ENCODE data around the gene C4orf50. TPM values are rescaled to one million over a fixed set of nuclear protein-coding genes. Genes with fewer than 3 reads are reported as not detected.

C4orf50 gene
- polyA plus RNA-seq, 1 donor from 2014 or later: 1.6 TPM

DNA sequence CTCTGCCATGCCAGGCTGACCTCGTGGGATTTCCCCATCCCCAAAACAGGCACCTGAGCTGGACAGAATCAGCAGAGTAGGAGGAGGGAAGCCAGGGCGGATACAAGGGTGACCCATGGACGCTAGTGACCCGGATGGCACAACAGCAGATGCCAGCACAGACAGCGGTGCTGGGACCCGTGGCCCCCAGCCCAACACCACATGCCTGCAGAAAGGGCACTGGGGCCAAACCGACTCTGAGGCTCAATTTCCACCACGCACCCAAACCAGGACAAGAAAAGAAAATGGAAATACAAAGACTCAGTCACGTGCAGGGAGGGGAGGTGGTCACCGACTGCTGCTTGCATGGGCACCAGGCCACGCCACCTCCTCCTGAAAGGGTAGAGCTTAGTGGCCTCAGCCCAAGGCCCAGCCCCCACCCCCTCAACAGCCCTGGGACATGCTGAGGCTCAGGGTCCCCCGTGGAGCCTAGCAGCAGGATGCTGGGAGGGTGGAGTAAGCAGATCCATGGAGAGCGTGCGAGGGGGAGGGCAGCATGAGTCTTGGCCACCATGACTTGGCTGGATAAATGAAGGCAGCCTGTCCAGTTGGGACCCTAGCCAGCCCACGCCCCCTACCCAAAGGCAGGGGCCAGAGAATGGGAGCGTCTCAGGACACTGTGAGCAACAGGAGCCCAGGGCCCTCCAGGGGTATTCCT lies 47.7 kb downstream of the C4orf50 start:
- Histone ChIP-seq H3K4me2 (ENCODE audit: low read length) (no peak overlapping the region), H3K9me3 (ENCODE audit: low read length) (no peaks in the 10 kb centered on the region), H3K4me3 (ENCODE audit: low read length) (no peak overlapping the region), H3K36me3 (ENCODE audit: insufficient read depth, low read length) (no peaks in the 10 kb centered on the region), H3K9ac (ENCODE audit: low read length) (no peak overlapping the region), H4K20me1 (ENCODE audit: insufficient read depth) (no peaks in the 10 kb centered on the region), H3K27ac (ENCODE audit: low read length) (no peak overlapping the region), H3F3A (ENCODE audit: insufficient read depth, low read length, poor library complexity, severe bottlenecking) (no peaks in the 10 kb centered on the region), H3K79me2 (replicated peaks; ENCODE audit: insufficient read depth, low read length) (no peaks in the 10 kb centered on the region), H3K9me2 (ENCODE audit: insufficient read depth, low read length) (no peaks in the 10 kb centered on the region), H2AFZ (ENCODE audit: low read depth, low read length) (no peak overlapping the region), H3K27me3 (ENCODE audit: insufficient read depth, low read depth, low read length) (no peaks in the 10 kb centered on the region)
- no peak for TF ChIP-seq POLR2AphosphoS5 (IDR thresholded peaks at IDR 0.05)
- no peak for TF ChIP-seq TAF1 (IDR thresholded peaks at IDR 0.05; ENCODE audit: low read depth)
- TF ChIP-seq SMC3 (conservative IDR thresholded peaks at IDR 0.05; ENCODE audit: poor library complexity): no peak
- TF ChIP-seq, protein P1, sequence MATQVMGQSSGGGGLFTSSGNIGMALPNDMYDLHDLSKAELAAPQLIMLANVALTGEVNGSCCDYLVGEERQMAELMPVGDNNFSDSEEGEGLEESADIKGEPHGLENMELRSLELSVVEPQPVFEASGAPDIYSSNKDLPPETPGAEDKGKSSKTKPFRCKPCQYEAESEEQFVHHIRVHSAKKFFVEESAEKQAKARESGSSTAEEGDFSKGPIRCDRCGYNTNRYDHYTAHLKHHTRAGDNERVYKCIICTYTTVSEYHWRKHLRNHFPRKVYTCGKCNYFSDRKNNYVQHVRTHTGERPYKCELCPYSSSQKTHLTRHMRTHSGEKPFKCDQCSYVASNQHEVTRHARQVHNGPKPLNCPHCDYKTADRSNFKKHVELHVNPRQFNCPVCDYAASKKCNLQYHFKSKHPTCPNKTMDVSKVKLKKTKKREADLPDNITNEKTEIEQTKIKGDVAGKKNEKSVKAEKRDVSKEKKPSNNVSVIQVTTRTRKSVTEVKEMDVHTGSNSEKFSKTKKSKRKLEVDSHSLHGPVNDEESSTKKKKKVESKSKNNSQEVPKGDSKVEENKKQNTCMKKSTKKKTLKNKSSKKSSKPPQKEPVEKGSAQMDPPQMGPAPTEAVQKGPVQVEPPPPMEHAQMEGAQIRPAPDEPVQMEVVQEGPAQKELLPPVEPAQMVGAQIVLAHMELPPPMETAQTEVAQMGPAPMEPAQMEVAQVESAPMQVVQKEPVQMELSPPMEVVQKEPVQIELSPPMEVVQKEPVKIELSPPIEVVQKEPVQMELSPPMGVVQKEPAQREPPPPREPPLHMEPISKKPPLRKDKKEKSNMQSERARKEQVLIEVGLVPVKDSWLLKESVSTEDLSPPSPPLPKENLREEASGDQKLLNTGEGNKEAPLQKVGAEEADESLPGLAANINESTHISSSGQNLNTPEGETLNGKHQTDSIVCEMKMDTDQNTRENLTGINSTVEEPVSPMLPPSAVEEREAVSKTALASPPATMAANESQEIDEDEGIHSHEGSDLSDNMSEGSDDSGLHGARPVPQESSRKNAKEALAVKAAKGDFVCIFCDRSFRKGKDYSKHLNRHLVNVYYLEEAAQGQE (IDR thresholded peaks at IDR 0.05; ENCODE audit: borderline replicate concordance): no peak
- no peak for TF ChIP-seq EZH2 (IDR thresholded peaks at IDR 0.05; ENCODE audit: borderline replicate concordance, insufficient read depth, low read length, poor library complexity, severe bottlenecking)
- TF ChIP-seq, protein P2, sequence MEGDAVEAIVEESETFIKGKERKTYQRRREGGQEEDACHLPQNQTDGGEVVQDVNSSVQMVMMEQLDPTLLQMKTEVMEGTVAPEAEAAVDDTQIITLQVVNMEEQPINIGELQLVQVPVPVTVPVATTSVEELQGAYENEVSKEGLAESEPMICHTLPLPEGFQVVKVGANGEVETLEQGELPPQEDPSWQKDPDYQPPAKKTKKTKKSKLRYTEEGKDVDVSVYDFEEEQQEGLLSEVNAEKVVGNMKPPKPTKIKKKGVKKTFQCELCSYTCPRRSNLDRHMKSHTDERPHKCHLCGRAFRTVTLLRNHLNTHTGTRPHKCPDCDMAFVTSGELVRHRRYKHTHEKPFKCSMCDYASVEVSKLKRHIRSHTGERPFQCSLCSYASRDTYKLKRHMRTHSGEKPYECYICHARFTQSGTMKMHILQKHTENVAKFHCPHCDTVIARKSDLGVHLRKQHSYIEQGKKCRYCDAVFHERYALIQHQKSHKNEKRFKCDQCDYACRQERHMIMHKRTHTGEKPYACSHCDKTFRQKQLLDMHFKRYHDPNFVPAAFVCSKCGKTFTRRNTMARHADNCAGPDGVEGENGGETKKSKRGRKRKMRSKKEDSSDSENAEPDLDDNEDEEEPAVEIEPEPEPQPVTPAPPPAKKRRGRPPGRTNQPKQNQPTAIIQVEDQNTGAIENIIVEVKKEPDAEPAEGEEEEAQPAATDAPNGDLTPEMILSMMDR (IDR thresholded peaks at IDR 0.05; ENCODE audit: poor library complexity, severe bottlenecking): no peak
- TF ChIP-seq EP300 (conservative IDR thresholded peaks at IDR 0.05; ENCODE audit: poor library complexity, severe bottlenecking): no peak
- TF ChIP-seq MXI1 (conservative IDR thresholded peaks at IDR 0.05; ENCODE audit: poor library complexity, severe bottlenecking): no peak
- TF ChIP-seq RAD21 (conservative IDR thresholded peaks at IDR 0.05): no peak

DNA sequence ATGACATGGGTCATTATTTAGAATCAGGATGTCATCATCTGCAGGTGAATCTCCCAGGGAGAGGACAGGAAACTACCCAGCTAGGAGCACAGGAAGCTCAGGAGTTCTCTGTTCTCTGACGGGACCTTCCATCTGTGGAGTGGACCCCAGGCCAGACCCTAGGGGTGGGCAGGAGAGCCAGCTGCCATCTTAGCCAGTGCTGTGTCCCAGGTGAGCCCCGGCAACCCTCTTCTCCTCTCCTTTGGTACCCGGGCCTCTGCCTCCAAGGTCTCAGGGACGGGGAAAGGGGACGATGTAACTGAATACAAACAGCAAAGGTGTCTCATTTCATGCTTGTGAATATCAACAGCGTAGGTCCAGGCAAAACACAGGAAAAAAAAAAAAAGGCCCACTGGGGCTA lies 48.5 kb downstream of the C4orf50 start:
- no peak overlapping the region for H3K4me2 ChIP-seq (ENCODE audit: low read length)

More for the DNA sequence above, 48.5 kb downstream of the C4orf50 start:
- Histone ChIP-seq H3K27me3 (ENCODE audit: insufficient read depth, low read depth, low read length) (no peaks in the 10 kb centered on the region), H3K36me3 (ENCODE audit: insufficient read depth, low read length) (no peaks in the 10 kb centered on the region), H3F3A (ENCODE audit: insufficient read depth, low read length, poor library complexity, severe bottlenecking) (no peaks in the 10 kb centered on the region), H3K27ac (ENCODE audit: low read length) (no peak overlapping the region), H3K9ac (ENCODE audit: low read length) (no peak overlapping the region), H4K20me1 (ENCODE audit: insufficient read depth) (no peaks in the 10 kb centered on the region), H3K9me2 (ENCODE audit: insufficient read depth, low read length) (no peaks in the 10 kb centered on the region), H3K79me2 (replicated peaks; ENCODE audit: insufficient read depth, low read length) (no peaks in the 10 kb centered on the region), H2AFZ (ENCODE audit: low read depth, low read length) (no peak overlapping the region), H3K9me3 (ENCODE audit: low read length) (no peaks in the 10 kb centered on the region), H3K4me3 (ENCODE audit: low read length) (no peak overlapping the region)
- no peak for TF ChIP-seq SMC3 (conservative IDR thresholded peaks at IDR 0.05; ENCODE audit: poor library complexity)
- TF ChIP-seq, protein P2 (IDR thresholded peaks at IDR 0.05; ENCODE audit: poor library complexity, severe bottlenecking): no peak
- TF ChIP-seq MXI1 (conservative IDR thresholded peaks at IDR 0.05; ENCODE audit: poor library complexity, severe bottlenecking): no peak
- TF ChIP-seq, protein P1 (IDR thresholded peaks at IDR 0.05; ENCODE audit: borderline replicate concordance): no peak
- no peak for TF ChIP-seq EP300 (conservative IDR thresholded peaks at IDR 0.05; ENCODE audit: poor library complexity, severe bottlenecking)
- no peak for TF ChIP-seq RAD21 (conservative IDR thresholded peaks at IDR 0.05)
- TF ChIP-seq EZH2 (IDR thresholded peaks at IDR 0.05; ENCODE audit: borderline replicate concordance, insufficient read depth, low read length, poor library complexity, severe bottlenecking): no peak
- no peak for TF ChIP-seq POLR2AphosphoS5 (IDR thresholded peaks at IDR 0.05)
- no peak for TF ChIP-seq TAF1 (IDR thresholded peaks at IDR 0.05; ENCODE audit: low read depth)
